Pancreas (tissue), 10 donors: ENCODE measurements around the gene TMEM37. TPM values are rescaled to one million over a fixed set of nuclear protein-coding genes. Genes with fewer than 3 reads are reported as not detected.

ENCODE experiments used
- ATAC-seq, 4 donors: fragments of 200-7000 bp; cut with Tn5 transposase; one replicate each; pipeline versions ENCODE4 v1.8.0 to v1.9.1; 2020; ENCODE audit warnings: mild to moderate bottlenecking in 4 of 4, moderate library complexity in 4 of 4
- DNase-seq, 6 donors: peaks; one replicate each; pipeline ENCODE4 v3.0.0-alpha.2; 2020
- FAIRE-seq: peaks from 2 replicates; lab custom pipeline; 2012; peaks lifted over from hg19 to GRCh38; lab: Jason Lieb, UNC
- H3K27ac ChIP-seq, 4 donors: fragments of 200-600 bp; sonication (generic); 1 replicate in 3 of 4; 2 replicates in 1 of 4; pipeline versions ENCODE4 v1.5.0 to v1.8.0; 2020
- H3K27me3 ChIP-seq, 4 donors: fragments of 200-600 bp; one replicate each; pipeline ENCODE4 v1.8.0; 2021
- H3K36me3 ChIP-seq, 3 donors: fragments of 200-600 bp; sonication (generic) in 1 of 3; one replicate each; pipeline versions ENCODE4 v1.5.0 to v1.8.0; 2020 to 2021
- H3K4me1 ChIP-seq, 3 donors: fragments of 200-600 bp; one replicate each; pipeline ENCODE4 v1.8.0; 2021
- H3K4me3 ChIP-seq, 4 donors: fragments of 200-600 bp; sonication (generic) in 2 of 4; one replicate each; pipeline versions ENCODE4 v1.5.0 to v1.8.0; 2020 to 2021
- H3K9me3 ChIP-seq, 4 donors: fragments of 200-600 bp; one replicate each; pipeline ENCODE4 v1.8.0; 2021
- WGBS, 2 donors: extraction: QIAGEN DNeasy Blood & Tissue Kit; methylation state at CpG; one replicate each; pipeline ENCODE4 v1.1.7; 2013; 5-methylcytosine and 5-hydroxymethylcytosine counted together
- intact Hi-C, 3 donors: fragments of 100-400 bp; cut with DNase I; formaldehyde crosslinking; loops; one replicate each; pipeline versions ENCODE4 v1.11.1 to v1.14.2; 2022
- polyA plus RNA-seq, 2 donors: library from polyadenylated mRNA; stranded (reverse); fragments of 200-250 nt; gene quantifications; one replicate each; pipeline ENCODE4 v1.2.3, GENCODE V29; 2013
- total RNA-seq, 6 donors: library from RNA; stranded (reverse); fragmentation: NEBNext Ultra II Directional in 4 of 6; extraction: Animal tissue kit (Norgen Biotek cat#: 25700) in 4 of 6; gene quantifications; one replicate each; pipeline versions ENCODE4 v1.2.1 to v1.2.4, GENCODE V29; 2021 to 2023
- TF ChIP-seq, protein P1 (sequence below), 4 donors: fragments of 200-600 bp; sonication (generic) in 3 of 4; IDR thresholded peaks; one replicate each; pipeline versions ENCODE4 v1.5.0 to v1.8.0; 2021; ENCODE audit warnings: antibody characterized with exemption in 4 of 4
- donor health status: healthy with polysubstance abuse.
- donor health status: DM: no; HTN: no; CAD: no; lungs with moderate emphysema.
- donor health status: DM: no; HTN: no; CAD: no.
- donor health status: control.
- donor health status: control.
- donor health status: Bipolar disorder and iron deficiency.
- donor health status: DM: yes; HTN: yes; CAD: no.
- donor health status: DM: no; HTN: no; CAD: no.
- donor health status: DM: no; HTN: no; CAD: no.
- donor health status: DM: yes; HTN: yes; CAD: no.

The TMEM37 gene
- total and polyA plus RNA-seq, 8 donors: 5.2 to 25.3 (median 10.3) TPM

DNA sequence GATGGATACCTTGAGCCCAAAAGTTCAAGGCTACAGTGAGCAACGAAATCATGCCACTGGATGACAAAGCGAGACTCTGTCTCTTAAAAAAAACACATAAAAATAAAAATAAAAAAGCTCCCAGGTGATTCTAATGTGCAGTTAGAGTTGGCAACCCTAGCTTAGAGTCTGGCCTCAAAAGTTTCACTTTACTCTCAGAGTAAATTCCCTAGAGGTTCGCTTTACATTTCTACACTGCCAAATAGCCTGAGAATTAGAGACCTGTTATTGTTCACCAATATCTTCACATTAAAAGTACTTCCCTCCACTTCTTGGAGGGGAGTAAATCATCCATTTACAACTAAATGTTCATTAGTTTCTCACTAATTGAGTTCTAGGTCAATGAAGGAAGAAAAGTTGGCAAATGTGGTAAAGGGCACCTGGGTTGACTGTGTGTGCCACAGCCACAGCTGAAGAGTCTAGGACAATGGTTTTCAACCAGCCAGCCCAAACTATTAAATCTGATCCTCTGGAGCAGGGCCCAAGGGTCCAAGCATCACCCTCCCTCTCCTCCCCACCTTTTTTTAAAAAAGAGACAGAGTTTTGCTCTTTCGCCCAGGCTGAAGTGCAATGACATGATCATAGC is 15.2 kb upstream of the TMEM37 start:
- Histone ChIP-seq H3K27me3 (no peaks in the 10 kb centered on the region), H3K9me3 (no peaks in the 10 kb centered on the region), H3K36me3 (no peaks in the 10 kb centered on the region), H3K4me1 (peaks cover 4 to 16% (median 6%) of the 10 kb centered on the region in 3 donors), H3K27ac (no peak overlapping the region), H3K4me3 (no peak overlapping the region)
- no peak for ATAC-seq
- no peak for FAIRE-seq
- TF ChIP-seq, protein P1, sequence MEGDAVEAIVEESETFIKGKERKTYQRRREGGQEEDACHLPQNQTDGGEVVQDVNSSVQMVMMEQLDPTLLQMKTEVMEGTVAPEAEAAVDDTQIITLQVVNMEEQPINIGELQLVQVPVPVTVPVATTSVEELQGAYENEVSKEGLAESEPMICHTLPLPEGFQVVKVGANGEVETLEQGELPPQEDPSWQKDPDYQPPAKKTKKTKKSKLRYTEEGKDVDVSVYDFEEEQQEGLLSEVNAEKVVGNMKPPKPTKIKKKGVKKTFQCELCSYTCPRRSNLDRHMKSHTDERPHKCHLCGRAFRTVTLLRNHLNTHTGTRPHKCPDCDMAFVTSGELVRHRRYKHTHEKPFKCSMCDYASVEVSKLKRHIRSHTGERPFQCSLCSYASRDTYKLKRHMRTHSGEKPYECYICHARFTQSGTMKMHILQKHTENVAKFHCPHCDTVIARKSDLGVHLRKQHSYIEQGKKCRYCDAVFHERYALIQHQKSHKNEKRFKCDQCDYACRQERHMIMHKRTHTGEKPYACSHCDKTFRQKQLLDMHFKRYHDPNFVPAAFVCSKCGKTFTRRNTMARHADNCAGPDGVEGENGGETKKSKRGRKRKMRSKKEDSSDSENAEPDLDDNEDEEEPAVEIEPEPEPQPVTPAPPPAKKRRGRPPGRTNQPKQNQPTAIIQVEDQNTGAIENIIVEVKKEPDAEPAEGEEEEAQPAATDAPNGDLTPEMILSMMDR (IDR thresholded peaks at IDR 0.05): no peak
- intact Hi-C loops: no loop called here
- 83 to 91% methylated on average over 4 of the region's 4 CpGs for WGBS, 2 donors
- no peak for DNase-seq

GRCh38 chr2:119417908-119418307 is 13.7 kb upstream of the TMEM37 start:
- no peak for ATAC-seq
- no peak for DNase-seq
- intact Hi-C loops: no loop called here
- Histone ChIP-seq H3K4me1 (peaks cover 4 to 16% (median 6%) of the 10 kb centered on the region in 3 donors), H3K9me3 (no peaks in the 10 kb centered on the region), H3K27me3 (no peaks in the 10 kb centered on the region), H3K27ac (no peak overlapping the region), H3K36me3 (no peaks in the 10 kb centered on the region), H3K4me3 (no peak overlapping the region)
- TF ChIP-seq, protein P1 (IDR thresholded peaks at IDR 0.05): no peak
- no peak for FAIRE-seq
- 88 to 90% methylated on average over 6 of the region's 6 CpGs for WGBS, 2 donors

- Histone ChIP-seq H3K4me1 (peaks cover 4 to 16% (median 6%) of the 10 kb centered on the region in 3 donors), H3K27me3 (no peaks in the 10 kb centered on the region), H3K4me3 (no peak overlapping the region), H3K27ac (no peak overlapping the region), H3K9me3 (no peaks in the 10 kb centered on the region), H3K36me3 (no peaks in the 10 kb centered on the region)
- 94 to 96% methylated on average over 1 of the region's 1 CpG for WGBS, 2 donors
- TF ChIP-seq, protein P1 (IDR thresholded peaks at IDR 0.05): no peak
- intact Hi-C loops: no loop called here
- no peak for ATAC-seq
- FAIRE-seq: no peak
- no peak for DNase-seq
Observed at GRCh38 chr2:119419065-119419464, 12.6 kb upstream of the TMEM37 start.

DNA sequence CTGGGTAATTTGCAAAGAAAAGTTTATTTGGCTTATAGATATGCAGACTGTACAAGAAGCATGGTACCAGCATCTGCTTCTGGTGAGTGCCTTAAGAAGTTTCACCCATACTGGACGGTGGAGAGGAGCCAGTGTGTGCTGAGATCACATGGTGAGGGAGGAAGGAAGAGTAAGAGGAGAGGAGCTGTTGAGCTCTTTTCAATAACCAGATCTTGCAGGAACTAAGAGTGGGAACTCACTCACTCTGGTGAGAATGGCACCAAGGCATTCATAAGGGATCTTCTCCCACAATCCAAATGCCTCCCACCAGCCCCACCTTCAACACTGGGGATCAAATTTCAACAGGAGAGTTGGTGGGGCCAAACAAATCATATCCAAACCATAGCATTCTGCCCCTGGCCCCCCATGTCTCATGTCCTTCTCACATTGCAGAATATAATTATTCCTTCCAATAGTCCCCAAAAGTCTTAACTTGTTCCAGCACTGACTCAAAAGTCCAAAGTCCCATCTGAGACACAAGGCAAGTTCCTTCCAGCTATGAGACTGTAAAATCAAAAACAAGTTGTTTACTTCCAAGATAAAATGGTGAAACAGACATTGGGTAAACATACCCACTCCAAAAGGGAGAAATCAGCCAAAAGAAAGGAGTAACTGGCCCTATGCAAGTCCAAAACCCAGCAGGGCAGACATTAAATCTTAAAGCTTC is 11.7 kb upstream of the TMEM37 start:
- H3K27ac ChIP-seq: peak overlapping the region in 2 of 4 donors; percentile 23 to 67
- TF ChIP-seq, protein P1 (IDR thresholded peaks at IDR 0.05): no peak
- intact Hi-C loops: no loop called here
- DNase-seq (no peak), ATAC-seq (peak; percentile 75 to 85 (median 81)), FAIRE-seq (no peak)
- WGBS, 2 donors: 53 to 54% methylated on average over 1 of the region's 1 CpG
- no peaks in the 10 kb centered on the region for H3K36me3 ChIP-seq
- peaks cover 4 to 16% (median 6%) of the 10 kb centered on the region in 3 donors for H3K4me1 ChIP-seq
- H3K4me3 ChIP-seq: no peak overlapping the region
- no peaks in the 10 kb centered on the region for H3K27me3 ChIP-seq
- no peaks in the 10 kb centered on the region for H3K9me3 ChIP-seq

DNA sequence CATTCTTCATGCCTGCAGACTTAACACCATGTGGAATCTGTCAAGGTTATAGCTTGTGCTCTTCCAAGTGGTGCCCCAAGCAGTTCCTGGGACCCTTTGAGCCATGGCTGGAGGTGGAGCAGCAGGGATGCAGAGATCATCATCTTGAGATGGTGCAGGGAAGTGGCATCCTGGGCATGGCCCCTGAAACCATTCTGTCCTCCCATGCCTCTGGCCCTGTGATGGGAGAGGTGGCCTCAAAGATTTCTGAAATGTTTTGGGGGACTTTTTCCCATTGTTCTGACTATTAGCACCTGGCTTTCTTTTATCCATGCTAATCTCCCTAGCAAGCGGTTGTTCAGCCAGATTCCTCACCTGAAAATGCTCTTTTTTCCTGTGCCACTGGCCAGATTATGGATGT is 10.3 kb upstream of the TMEM37 start:
- Histone ChIP-seq H3K27ac (peak overlapping the region in 1 of 4 donors; percentile 67), H3K27me3 (no peaks in the 10 kb centered on the region), H3K36me3 (no peaks in the 10 kb centered on the region), H3K4me1 (peaks cover 4 to 20% (median 8%) of the 10 kb centered on the region in 3 donors), H3K4me3 (no peak overlapping the region), H3K9me3 (no peaks in the 10 kb centered on the region)
- intact Hi-C loops: no loop called here
- TF ChIP-seq, protein P1 (IDR thresholded peaks at IDR 0.05): no peak
- 95 to 96% methylated on average over 1 of the region's 1 CpG for WGBS, 2 donors
- FAIRE-seq (no peak), DNase-seq (no peak), ATAC-seq (no peak)
